PC-9 (cell line): ENCODE results near the gene SPP1. TPM values are rescaled to one million over a fixed set of nuclear protein-coding genes. Genes with fewer than 3 reads are reported as not detected.
"Not testable (repeated sequence)": the region's sequence is repeated elsewhere in the genome, so short reads cannot be mapped to it uniquely, and the experiment has no call there.

ENCODE experiments used
- BruUV-seq: library from RNA; stranded (reverse); fragments of 400-500 nt; replicated peaks from 2 replicates; lab custom pipeline; 2021; lab: Mats Ljungman, UMichigan
- CTCF ChIA-PET: fragments of 300-600 bp; sonication (Branson Sonifier 250); formaldehyde crosslinking; loops from one replicate; lab custom pipeline; 2022; ENCODE audit warnings: antibody characterized with exemption; lab: Charles Lee
- POLR2A ChIA-PET: fragments of 300-600 bp; sonication (Branson Sonifier 250); formaldehyde crosslinking; loops from one replicate; lab custom pipeline; 2022; ENCODE audit warnings: antibody characterized with exemption; ENCODE audit not compliant: unreplicated experiment; lab: Charles Lee
- DNase-seq, 2 experiments: peaks; one replicate each; pipeline versions ENCODE4 v3.0.0 to v3.0.0-alpha.2; 2015 to 2022; ENCODE audit warnings: mixed read lengths in 1 of 2
- H2AFZ ChIP-seq: fragments of 200-600 bp; sonication (generic); 2 replicates; pipeline ENCODE4 v1.8.1; 2017; ENCODE audit warnings: antibody characterized with exemption
- H3F3A ChIP-seq: fragments of 200-600 bp; sonication (generic); 2 replicates; pipeline ENCODE4 v1.8.1; 2017; ENCODE audit warnings: antibody characterized with exemption, mild to moderate bottlenecking, low read depth; ENCODE audit not compliant: insufficient read depth
- H3K27ac ChIP-seq: fragments of 200-600 bp; sonication (generic); 2 replicates; pipeline ENCODE4 v1.6.1; 2016; ENCODE audit warnings: mixed run types
- H3K27me3 ChIP-seq: fragments of 200-600 bp; sonication (generic); 2 replicates; pipeline ENCODE4 v1.6.1; 2016; ENCODE audit warnings: low read depth, mixed run types; ENCODE audit not compliant: insufficient read depth
- H3K36me3 ChIP-seq: fragments of 200-600 bp; sonication (generic); 2 replicates; pipeline ENCODE4 v1.6.1; 2016; ENCODE audit warnings: low read depth, mixed run types
- H3K4me1 ChIP-seq: fragments of 200-600 bp; sonication (generic); replicated peaks from 2 replicates; pipeline ENCODE4 v1.6.1; 2016; ENCODE audit warnings: mixed run types; ENCODE audit not compliant: insufficient read depth
- H3K4me2 ChIP-seq: fragments of 200-600 bp; sonication (generic); 2 replicates; pipeline ENCODE4 v1.6.1; 2017; ENCODE audit warnings: mixed run types
- H3K4me3 ChIP-seq: fragments of 200-600 bp; sonication (generic); 2 replicates; pipeline ENCODE4 v1.6.1; 2016; ENCODE audit warnings: mixed run types
- H3K79me2 ChIP-seq: fragments of 200-600 bp; sonication (generic); 2 replicates; pipeline ENCODE4 v1.6.1; 2017; ENCODE audit warnings: low read depth, mixed run types
- H3K9me2 ChIP-seq: fragments of 200-600 bp; sonication (generic); 2 replicates; pipeline ENCODE4 v1.8.1; 2017; ENCODE audit warnings: mild to moderate bottlenecking; ENCODE audit not compliant: insufficient read depth
- H3K9me3 ChIP-seq: fragments of 200-600 bp; sonication (generic); 2 replicates; pipeline ENCODE4 v1.8.1; 2016; ENCODE audit warnings: low read depth; ENCODE audit not compliant: insufficient read depth
- H4K20me1 ChIP-seq: fragments of 200-600 bp; sonication (generic); 2 replicates; pipeline ENCODE4 v1.8.1; 2017; ENCODE audit not compliant: insufficient read depth
- CTCF ChIP-seq: fragments of 200-600 bp; sonication (generic); conservative IDR thresholded peaks from 2 replicates; pipeline ENCODE4 v1.6.1; 2017; ENCODE audit warnings: mixed run types, antibody characterized with exemption, mild to moderate bottlenecking, moderate library complexity
- EZH2 ChIP-seq: fragments of 200-600 bp; sonication (generic); IDR thresholded peaks from 2 replicates; pipeline ENCODE4 v1.8.0; 2017; ENCODE audit warnings: antibody characterized with exemption, low read depth
- intact Hi-C: fragments of 100-400 bp; cut with micrococcal nuclease; formaldehyde crosslinking; loops from one replicate; pipeline ENCODE4 v1.10.0; 2022; ENCODE audit not compliant: unreplicated experiment
- total RNA-seq: library from RNA; stranded (reverse); gene quantifications from 2 replicates; pipeline ENCODE4 v1.2.3, GENCODE V29; 2021

SPP1 gene
- total RNA-seq, 1 experiment from 2014 or later: 212 TPM

- H2AFZ ChIP-seq: no peak overlapping the region
- no peak for TF ChIP-seq CTCF
- TF ChIP-seq EZH2: no peak
- H3K4me1 ChIP-seq: no peaks in the 10 kb centered on the region
- H3F3A ChIP-seq: no peaks in the 10 kb centered on the region
- no peak overlapping the region for H3K4me2 ChIP-seq
- H4K20me1 ChIP-seq: no peaks in the 10 kb centered on the region
- ChIA-PET CTCF (no interaction called here), POLR2A (no interaction called here)
- no peaks in the 10 kb centered on the region for H3K36me3 ChIP-seq
- H3K79me2 ChIP-seq: no peaks in the 10 kb centered on the region
- intact Hi-C loops: no loop called here
- no peak for DNase-seq
- no peaks in the 10 kb centered on the region for H3K9me2 ChIP-seq
- no peaks in the 10 kb centered on the region for H3K27me3 ChIP-seq
- no peak overlapping the region for H3K27ac ChIP-seq
- BruUV-seq: no TSS peak
- no peaks in the 10 kb centered on the region for H3K9me3 ChIP-seq
- H3K4me3 ChIP-seq: no peak overlapping the region
Measured at GRCh38 chr4:87938746-87939145, 36.8 kb upstream of the SPP1 start.

- Histone ChIP-seq H3K9me3 (no peaks in the 10 kb centered on the region), H3K4me1 (no peaks in the 10 kb centered on the region), H3K36me3 (no peaks in the 10 kb centered on the region), H3K9me2 (no peaks in the 10 kb centered on the region), H3K4me2 (no peak overlapping the region), H2AFZ (no peak overlapping the region), H3K27ac (no peak overlapping the region), H3F3A (no peaks in the 10 kb centered on the region), H3K79me2 (no peaks in the 10 kb centered on the region), H4K20me1 (no peaks in the 10 kb centered on the region), H3K4me3 (no peak overlapping the region), H3K27me3 (no peaks in the 10 kb centered on the region)
- ChIA-PET CTCF (no interaction called here), POLR2A (no interaction called here)
- TF ChIP-seq CTCF: no peak
- no peak for TF ChIP-seq EZH2
- intact Hi-C loops: no loop called here
- DNase-seq: no peak
- BruUV-seq: no TSS peak
Measured at GRCh38 chr4:87939978-87940690, 35.4 kb upstream of the SPP1 start.

- H3F3A ChIP-seq, H4K20me1 ChIP-seq, H3K9me2 ChIP-seq, H3K36me3 ChIP-seq, H3K4me3 ChIP-seq, H3K79me2 ChIP-seq, H2AFZ ChIP-seq, H3K4me2 ChIP-seq, BruUV-seq, DNase-seq, CTCF ChIA-PET, H3K4me1 ChIP-seq, intact Hi-C loops, H3K9me3 ChIP-seq, H3K27ac ChIP-seq, H3K27me3 ChIP-seq: not testable (repeated sequence)
- POLR2A ChIA-PET: interaction anchor here (0.7 kb wide), 1 partner anchor 9 kb away, joined by 3 read pairs; no protein-coding TSS in a partner anchor
Measured at GRCh38 chr4:87940809-87941208, 34.7 kb upstream of the SPP1 start.
